B cell (primary cell): ENCODE results near the gene KRT72. TPM values are rescaled to one million over a fixed set of nuclear protein-coding genes. Genes with fewer than 3 reads are reported as not detected.

ENCODE experiments used
- ATAC-seq: fragments of 200-7000 bp; cut with Tn5 transposase; one replicate; pipeline ENCODE4 v1.10.0; 2021; ENCODE audit warnings: low read depth, mild to moderate bottlenecking, moderate number of reproducible peaks, moderate library complexity
- CTCF ChIA-PET: fragments of 350-600 bp; sonication (Branson Sonifier 250); formaldehyde crosslinking; loops from one replicate; lab custom pipeline; 2021; ENCODE audit warnings: antibody characterized with exemption, inconsistent platforms; lab: Charles Lee
- POLR2A ChIA-PET: fragments of 350-600 bp; sonication (Branson Sonifier 250); formaldehyde crosslinking; loops from one replicate; lab custom pipeline; 2021; ENCODE audit warnings: antibody characterized with exemption; lab: Charles Lee
- DNase-seq: peaks from one replicate; pipeline ENCODE4 v3.0.0; 2013
- H2AFZ ChIP-seq: 2 replicates; pipeline ENCODE4 v1.6.1; 2012; ENCODE audit warnings: mild to moderate bottlenecking, low read depth, low read length; ENCODE audit not compliant: insufficient read depth, poor library complexity, severe bottlenecking
- H3K27ac ChIP-seq, 2 donors: 1 replicate in 1 of 2; 2 replicates in 1 of 2; pipeline ENCODE4 v1.5.1; 2012 to 2013; ENCODE audit warnings: low read length in 2 of 2, mild to moderate bottlenecking in 2 of 2, moderate library complexity in 1 of 2
- H3K27me3 ChIP-seq, 4 experiments: fragments of 200-600 bp in 1 of 4; sonication (generic) in 1 of 4; replicated peaks in 1 of 4; 1 replicate in 2 of 4; 2 replicates in 2 of 4; pipeline versions ENCODE4 v1.6.1 to v1.7.0; 2013 to 2016; ENCODE audit warnings: low read length in 3 of 4, mild to moderate bottlenecking in 2 of 4, mixed read lengths in 1 of 4, moderate library complexity in 1 of 4; ENCODE audit not compliant: insufficient read depth in 4 of 4, control insufficient read depth in 3 of 4; ENCODE audit errors: control extremely low read depth in 1 of 4
- H3K36me3 ChIP-seq, 2 experiments: replicated peaks in 1 of 2; 1 replicate in 1 of 2; 2 replicates in 1 of 2; pipeline versions ENCODE4 v1.6.1 to v1.7.1; 2013; ENCODE audit warnings: low read length in 1 of 2; ENCODE audit not compliant: insufficient read depth in 2 of 2, control insufficient read depth in 1 of 2; ENCODE audit errors: control extremely low read depth in 1 of 2, extremely low read depth in 1 of 2
- H3K4me1 ChIP-seq, 2 donors: fragments of 200-600 bp in 1 of 2; sonication (generic) in 1 of 2; 1 replicate in 1 of 2; 2 replicates in 1 of 2; pipeline versions ENCODE4 v1.5.1 to v1.6.1; 2013 to 2017; ENCODE audit warnings: low read length in 2 of 2; ENCODE audit not compliant: control insufficient read depth in 2 of 2, insufficient read depth in 2 of 2
- H3K4me2 ChIP-seq: replicated peaks from 2 replicates; pipeline ENCODE3; 2012; ENCODE audit warnings: mild to moderate bottlenecking, low read depth, low read length; ENCODE audit not compliant: poor library complexity, severe bottlenecking
- H3K4me3 ChIP-seq, 5 experiments: fragments of 200-600 bp in 1 of 5; sonication (generic) in 1 of 5; 1 replicate in 3 of 5; 2 replicates in 2 of 5; pipeline versions ENCODE4 v1.5.1 to v1.7.0; 2011 to 2016; ENCODE audit warnings: low read length in 4 of 5, mild to moderate bottlenecking in 4 of 5, low read depth in 2 of 5, control low read depth in 1 of 5, moderate library complexity in 1 of 5; ENCODE audit not compliant: insufficient read depth in 1 of 5; ENCODE audit errors: control extremely low read depth in 1 of 5, extremely low read depth in 1 of 5
- H3K79me2 ChIP-seq: fragments of 200-600 bp; sonication (generic); one replicate; pipeline ENCODE4 v1.6.0; 2016; ENCODE audit warnings: low read length; ENCODE audit not compliant: control insufficient read depth, insufficient read depth
- H3K9ac ChIP-seq: fragments of 200-600 bp; sonication (generic); 2 replicates; pipeline ENCODE4 v1.6.1; 2017; ENCODE audit warnings: mild to moderate bottlenecking, low read length, moderate library complexity
- H3K9me3 ChIP-seq, 3 donors: one replicate each; pipeline versions ENCODE4 v1.6.1 to v1.7.1; 2013; ENCODE audit warnings: low read length in 2 of 3; ENCODE audit not compliant: control insufficient read depth in 2 of 3, insufficient read depth in 1 of 3; ENCODE audit errors: control extremely low read depth in 1 of 3
- H4K20me1 ChIP-seq: 2 replicates; pipeline ENCODE4 v1.6.0; 2012; ENCODE audit warnings: mild to moderate bottlenecking, low read length; ENCODE audit not compliant: insufficient read depth, control insufficient read depth, poor library complexity, severe bottlenecking
- H3K27ac Mint-ChIP-seq: one replicate; pipeline ENCODE4 v1.8.0; 2021; ENCODE audit warnings: mixed read lengths
- H3K27me3 Mint-ChIP-seq: one replicate; pipeline ENCODE4 v1.8.0; 2021; ENCODE audit warnings: mixed read lengths
- H3K4me1 Mint-ChIP-seq: one replicate; pipeline ENCODE4 v1.8.0; 2021; ENCODE audit warnings: mixed read lengths
- H3K4me3 Mint-ChIP-seq: one replicate; pipeline ENCODE4 v1.8.0; 2021; ENCODE audit warnings: mixed read lengths
- H3K9me3 Mint-ChIP-seq: one replicate; pipeline ENCODE4 v1.8.0; 2022; ENCODE audit warnings: mixed read lengths; ENCODE audit not compliant: insufficient read depth
- EZH2 ChIP-seq: IDR thresholded peaks from 2 replicates; pipeline ENCODE4 v1.6.1; 2012; ENCODE audit warnings: borderline replicate concordance, low read depth, mild to moderate bottlenecking, moderate library complexity, low read length; ENCODE audit not compliant: insufficient read depth, poor library complexity, severe bottlenecking
- WGBS: methylation state at CpG from one replicate; pipeline ENCODE4 v1.1.5; 2013; ENCODE audit warnings: missing lambda C conversion rate; ENCODE audit not compliant: insufficient coverage; 5-methylcytosine and 5-hydroxymethylcytosine counted together
- intact Hi-C: fragments of 100-400 bp; cut with micrococcal nuclease; formaldehyde crosslinking; loops from one replicate; pipeline ENCODE4 v1.10.0; 2022
- polyA plus RNA-seq: library from polyadenylated mRNA; depleted of rRNA; stranded (reverse); fragments of >200 nt; gene quantifications from 2 replicates; pipeline ENCODE4 v1.2.3, GENCODE V29; 2012
- total RNA-seq, 2 donors: library from RNA; stranded (reverse); fragments of 120-200 nt in 1 of 2; gene quantifications; 1 replicate in 1 of 2; 2 replicates in 1 of 2; pipeline versions ENCODE4 v1.2.3 to v1.2.4, GENCODE V29; 2013 to 2022
- TF ChIP-seq, protein P1 (sequence below): fragments of 200-600 bp; IDR thresholded peaks from one replicate; pipeline ENCODE4 v1.8.0; 2022; ENCODE audit warnings: antibody characterized with exemption, mild to moderate bottlenecking

The KRT72 gene
- total and polyA plus RNA-seq, 2 donors (not counting 1 experiment from before 2014, with no cell fraction given) = 0.04 TPM; not detected in 1

DNA sequence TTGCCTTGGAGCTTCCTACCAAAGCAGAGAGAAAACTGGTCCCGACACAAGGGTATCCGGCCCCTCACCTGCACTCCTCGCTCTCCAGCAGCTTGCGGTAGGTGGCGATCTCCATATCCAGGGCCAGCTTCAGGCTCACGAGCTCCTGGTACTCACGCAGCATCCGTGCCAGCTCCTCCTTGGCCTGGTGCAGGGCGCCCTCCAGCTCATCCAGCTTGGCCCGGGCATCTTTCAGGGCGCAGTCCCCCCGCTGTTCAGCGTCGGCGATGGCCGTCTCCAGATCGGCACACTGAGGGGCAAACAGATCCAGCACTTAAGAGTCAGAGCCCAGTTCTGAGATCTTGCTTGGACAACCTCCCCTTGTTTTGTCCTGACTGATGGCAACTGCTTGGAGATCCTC lies 13.7 kb downstream of the KRT72 start:
- peaks cover 18% of the 10 kb centered on the region for H3K27me3 Mint-ChIP-seq
- no peak overlapping the region for H2AFZ ChIP-seq
- WGBS = 93% methylated on average over 17 of the region's 17 CpGs
- ChIA-PET CTCF (no interaction called here), POLR2A (no interaction called here)
- intact Hi-C loops = loop anchor here (10.0 kb wide), 1 partner anchor 287 kb away; no protein-coding TSS in a partner anchor
- no peak overlapping the region for H3K4me2 ChIP-seq
- no peaks in the 10 kb centered on the region for H3K9me3 Mint-ChIP-seq
- no peaks in the 10 kb centered on the region for H3K4me1 ChIP-seq
- H3K36me3 ChIP-seq = no peaks in the 10 kb centered on the region
- ATAC-seq (no peak), DNase-seq (no peak)
- no peak overlapping the region for H3K9ac ChIP-seq
- peaks cover 0 to 2% (median 0%) of the 10 kb centered on the region in 4 experiments for H3K27me3 ChIP-seq
- no peak overlapping the region for H3K4me3 Mint-ChIP-seq
- no peaks in the 10 kb centered on the region for H3K79me2 ChIP-seq
- H3K4me3 ChIP-seq = no peak overlapping the region
- no peak overlapping the region for H3K27ac Mint-ChIP-seq
- H4K20me1 ChIP-seq = no peaks in the 10 kb centered on the region
- no peak overlapping the region for H3K27ac ChIP-seq
- H3K9me3 ChIP-seq = no peaks in the 10 kb centered on the region
- H3K4me1 Mint-ChIP-seq = no peaks in the 10 kb centered on the region
- no peak for TF ChIP-seq EZH2
- TF ChIP-seq, protein P1, sequence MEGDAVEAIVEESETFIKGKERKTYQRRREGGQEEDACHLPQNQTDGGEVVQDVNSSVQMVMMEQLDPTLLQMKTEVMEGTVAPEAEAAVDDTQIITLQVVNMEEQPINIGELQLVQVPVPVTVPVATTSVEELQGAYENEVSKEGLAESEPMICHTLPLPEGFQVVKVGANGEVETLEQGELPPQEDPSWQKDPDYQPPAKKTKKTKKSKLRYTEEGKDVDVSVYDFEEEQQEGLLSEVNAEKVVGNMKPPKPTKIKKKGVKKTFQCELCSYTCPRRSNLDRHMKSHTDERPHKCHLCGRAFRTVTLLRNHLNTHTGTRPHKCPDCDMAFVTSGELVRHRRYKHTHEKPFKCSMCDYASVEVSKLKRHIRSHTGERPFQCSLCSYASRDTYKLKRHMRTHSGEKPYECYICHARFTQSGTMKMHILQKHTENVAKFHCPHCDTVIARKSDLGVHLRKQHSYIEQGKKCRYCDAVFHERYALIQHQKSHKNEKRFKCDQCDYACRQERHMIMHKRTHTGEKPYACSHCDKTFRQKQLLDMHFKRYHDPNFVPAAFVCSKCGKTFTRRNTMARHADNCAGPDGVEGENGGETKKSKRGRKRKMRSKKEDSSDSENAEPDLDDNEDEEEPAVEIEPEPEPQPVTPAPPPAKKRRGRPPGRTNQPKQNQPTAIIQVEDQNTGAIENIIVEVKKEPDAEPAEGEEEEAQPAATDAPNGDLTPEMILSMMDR = no peak

DNA sequence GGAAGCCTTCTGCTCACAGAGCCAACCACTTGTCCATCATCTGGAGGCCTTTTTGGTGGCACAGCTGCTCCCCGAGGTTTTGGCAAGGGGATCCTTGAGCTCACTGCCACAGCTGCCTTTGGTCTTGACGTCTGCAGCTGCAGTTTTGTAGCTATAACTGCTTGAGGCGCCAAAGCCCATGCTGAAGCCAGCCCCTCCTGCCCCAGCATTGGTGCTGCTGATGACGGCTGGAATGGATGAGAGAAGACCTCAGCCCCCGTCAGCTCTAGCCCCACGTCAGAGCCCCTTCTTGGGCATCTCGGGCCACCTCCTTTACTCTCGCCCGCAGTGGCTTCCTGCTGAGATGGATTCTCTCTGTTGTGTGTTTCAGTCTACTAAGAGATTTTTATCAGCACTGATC lies 15.3 kb downstream of the KRT72 start:
- no peaks in the 10 kb centered on the region for H3K79me2 ChIP-seq
- Mint-ChIP-seq H3K4me1 (no peaks in the 10 kb centered on the region), H3K27me3 (peaks cover 16% of the 10 kb centered on the region), H3K9me3 (no peaks in the 10 kb centered on the region), H3K4me3 (no peak overlapping the region), H3K27ac (no peak overlapping the region)
- 78% methylated on average over 4 of the region's 9 CpGs for WGBS
- H3K36me3 ChIP-seq = no peaks in the 10 kb centered on the region
- intact Hi-C loops = loop anchor here (10.0 kb wide), 1 partner anchor 289 kb away; no protein-coding TSS in a partner anchor
- H3K9ac ChIP-seq = no peak overlapping the region
- H3K9me3 ChIP-seq = no peaks in the 10 kb centered on the region
- ChIA-PET POLR2A (no interaction called here), CTCF (no interaction called here)
- H3K4me1 ChIP-seq = no peaks in the 10 kb centered on the region
- ATAC-seq = no peak
- no peak overlapping the region for H3K4me3 ChIP-seq
- TF ChIP-seq, protein P1 = no peak
- TF ChIP-seq EZH2 = no peak
- H3K4me2 ChIP-seq = no peak overlapping the region
- H3K27me3 ChIP-seq = no peaks in the 10 kb centered on the region
- no peak for DNase-seq
- H2AFZ ChIP-seq = no peak overlapping the region
- H4K20me1 ChIP-seq = no peaks in the 10 kb centered on the region
- no peak overlapping the region for H3K27ac ChIP-seq
